ENCODE data around the gene AMBP.

Gene AMBP

GRCh38 chr9:114072184-114073140, 5.6 kb downstream of the AMBP start:
- DNase-seq, result no peak

- no peak for DNase-seq
Observed at GRCh38 chr9:114071197-114071795, 6.8 kb downstream of the AMBP start.

- no peak for DNase-seq
Observed at GRCh38 chr9:114070188-114071103, 7.7 kb downstream of the AMBP start.

- DNase-seq, result no peak
Observed at GRCh38 chr9:114069476-114070187, 8.5 kb downstream of the AMBP start.

DNA sequence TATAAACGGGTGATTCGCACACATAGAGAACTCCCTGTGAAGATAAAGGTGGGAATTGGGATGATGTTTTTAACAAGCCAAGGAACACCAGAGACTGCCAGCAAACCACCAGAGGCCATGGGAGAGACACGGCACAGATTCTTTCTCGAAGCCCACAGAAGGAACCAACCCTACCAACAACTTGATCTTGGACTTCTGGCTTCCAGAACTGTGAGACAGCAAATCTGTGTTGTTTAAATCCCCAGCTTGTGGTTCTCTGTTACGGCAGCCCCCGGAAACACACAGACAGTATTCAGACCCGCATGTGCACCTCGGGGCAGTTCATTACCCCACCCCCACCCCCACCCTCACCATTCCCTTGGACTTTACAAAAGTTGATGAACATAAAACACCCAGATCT, 12.8 kb downstream of the AMBP start:
- DNase-seq, result no peak

DNA sequence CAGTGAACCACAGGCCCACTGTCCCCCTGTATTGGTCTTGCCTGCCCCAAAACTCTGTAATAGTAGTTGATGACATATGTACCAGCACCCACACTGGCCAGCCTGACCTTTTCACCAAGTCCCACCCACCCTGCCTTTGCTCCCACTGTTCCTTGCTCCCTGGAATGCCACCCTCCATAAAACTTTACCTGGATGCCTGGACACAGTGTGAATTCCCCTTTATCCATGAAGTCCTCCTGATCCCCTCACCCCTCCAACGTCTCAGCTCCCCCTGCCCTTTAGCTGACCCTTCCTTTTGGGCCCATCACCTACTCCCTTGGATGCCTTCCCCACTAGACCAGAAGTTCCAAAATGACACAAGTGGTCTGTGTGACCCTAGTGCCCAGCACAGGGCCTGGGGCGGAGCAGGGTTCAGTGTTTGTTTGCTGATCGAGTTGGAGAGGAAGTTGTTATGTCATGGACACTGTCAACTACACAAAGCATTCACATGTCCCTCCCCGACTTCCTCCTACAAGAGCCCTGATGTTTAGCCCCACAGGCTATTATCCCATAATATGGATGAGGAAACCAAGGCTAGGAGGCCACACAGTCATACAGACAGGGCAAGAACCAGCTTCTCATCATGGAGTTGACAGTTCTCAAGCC, 16.1 kb downstream of the AMBP start:
- DNase-seq, result no peak

DNA sequence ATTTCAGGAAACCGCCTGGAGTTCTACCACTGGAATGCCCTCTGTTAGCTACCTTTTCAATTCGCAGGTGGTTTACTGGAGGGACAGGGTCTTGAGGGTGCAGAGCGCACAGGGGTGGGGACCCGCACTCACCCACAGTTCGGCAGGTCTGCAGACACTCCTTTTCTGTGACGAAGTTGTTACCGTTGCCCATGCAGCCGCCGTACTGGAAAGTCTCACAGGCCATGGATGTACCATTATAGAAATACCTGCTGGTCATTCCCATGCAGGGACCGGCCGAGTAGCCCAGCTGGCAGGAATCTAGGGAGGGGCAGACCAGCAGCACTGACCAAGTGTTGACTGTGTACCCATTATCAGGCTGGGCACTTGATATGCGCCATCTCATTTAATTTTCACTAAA, 16.8 kb downstream of the AMBP start:
- no peak for DNase-seq

DNA sequence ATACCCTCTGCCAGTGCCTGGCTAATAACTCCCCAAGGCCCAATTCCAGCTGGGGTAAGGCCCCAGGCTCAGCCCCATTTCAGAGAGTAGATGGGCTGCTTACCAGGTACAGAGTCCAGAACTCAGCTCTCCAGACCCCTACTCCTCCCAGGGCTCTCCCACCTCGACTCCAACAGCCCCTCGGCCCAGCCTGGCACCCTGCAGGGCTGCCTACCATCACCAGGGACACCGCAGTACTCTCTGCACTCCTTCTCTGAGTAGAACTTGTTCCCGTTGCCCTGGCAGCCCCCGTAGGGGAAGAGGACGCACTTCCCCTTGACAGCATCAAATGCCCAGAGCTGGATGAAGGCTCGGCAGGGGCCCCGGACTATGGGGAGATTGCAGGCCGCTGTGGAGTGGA, 17.4 kb downstream of the AMBP start:
- no peak for DNase-seq

- DNase-seq, result no peak
Observed at GRCh38 chr9:114060070-114060469, 18.0 kb downstream of the AMBP start.

DNA sequence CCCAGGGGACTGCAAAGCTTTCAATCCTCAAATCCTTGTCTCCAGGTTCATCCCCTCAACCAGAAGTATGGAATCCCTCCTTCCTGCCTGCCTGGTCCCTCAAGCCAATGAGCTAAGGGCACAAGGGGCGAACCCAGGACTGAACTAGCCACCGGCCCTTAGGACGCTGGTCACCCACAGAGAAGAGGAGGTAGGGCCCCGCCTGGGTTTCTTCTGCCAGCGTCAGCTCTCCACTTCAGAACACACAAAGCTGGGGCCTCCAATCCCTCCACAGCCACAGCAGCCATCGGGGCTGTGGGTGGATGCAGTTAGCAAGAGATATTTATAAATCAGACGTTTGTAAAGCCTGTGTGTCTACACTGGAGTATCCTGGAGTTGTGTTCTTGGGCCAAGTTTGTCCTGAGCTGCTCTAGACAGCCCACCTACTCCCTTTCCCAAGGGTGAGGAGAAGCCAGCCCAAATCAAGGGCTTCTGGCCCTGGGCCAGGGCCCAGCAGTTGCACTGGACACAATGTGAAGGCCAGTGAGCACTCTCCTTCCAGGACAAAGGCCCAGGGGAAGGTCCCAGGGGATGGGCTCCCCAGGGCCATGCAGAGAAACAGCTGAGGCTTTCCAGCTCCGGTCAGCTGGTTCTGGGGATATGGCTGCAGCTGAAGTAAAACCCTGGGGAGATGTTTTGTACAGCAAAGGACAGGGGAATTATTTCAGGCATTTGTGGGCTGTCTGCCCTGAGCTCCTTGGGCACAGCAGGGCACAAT, 18.9 kb downstream of the AMBP start:
- DNase-seq, result no peak

DNA sequence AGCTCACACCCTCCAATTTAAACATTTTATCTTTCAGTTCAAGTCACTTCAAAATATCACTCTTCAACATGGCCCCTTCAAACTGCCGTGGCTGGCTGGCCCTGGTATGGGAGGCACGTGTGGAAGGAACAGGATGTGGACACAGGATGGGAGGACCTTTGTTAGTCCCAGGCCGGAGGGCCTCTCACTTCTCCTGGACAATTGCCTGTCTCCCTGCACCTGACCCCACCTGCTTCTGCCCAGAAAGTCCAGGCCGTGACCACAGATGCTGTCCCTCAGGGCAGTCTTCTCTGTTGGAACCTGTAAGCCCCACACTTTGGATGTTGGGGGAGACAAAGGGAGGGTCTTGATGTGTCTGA, 19.4 kb downstream of the AMBP start:
- DNase-seq, result no peak

DNA sequence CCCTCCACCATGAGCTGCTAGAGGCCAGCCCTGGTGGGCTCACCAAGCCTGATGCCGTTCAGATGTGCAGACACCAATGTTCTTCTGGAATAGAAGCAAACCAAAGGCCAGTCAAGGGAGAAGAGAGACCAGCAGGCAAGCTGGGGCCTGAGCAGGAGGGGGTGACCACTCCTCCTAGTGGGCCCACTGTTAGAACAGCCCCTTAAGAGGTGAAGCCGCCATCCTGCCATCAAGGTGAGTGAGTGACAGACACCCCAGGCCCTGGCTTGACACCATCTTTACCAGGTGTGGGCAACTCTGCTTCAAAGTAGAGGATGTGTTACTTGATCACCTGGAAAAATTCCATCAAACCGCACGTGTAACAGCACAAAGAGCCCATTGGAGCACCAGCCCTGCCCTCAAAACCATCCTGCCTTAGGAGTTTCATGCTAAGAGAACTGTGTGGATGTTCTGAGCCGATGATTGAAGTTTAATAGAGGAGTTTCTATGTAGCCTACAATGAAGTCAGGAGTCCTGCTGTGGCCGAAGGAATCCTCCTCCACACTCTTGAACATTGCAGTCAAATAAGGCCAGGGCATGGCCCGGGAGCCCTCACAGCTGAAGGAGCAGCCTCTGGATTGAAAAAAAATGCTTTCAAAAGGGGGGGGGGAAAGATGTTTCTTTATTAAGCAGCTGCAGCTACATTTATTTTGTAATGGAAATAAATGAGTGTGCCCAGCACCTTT, 20.8 kb downstream of the AMBP start:
- DNase-seq, result no peak

GRCh38 chr9:114056527-114056926, 21.6 kb downstream of the AMBP start:
- no peak for DNase-seq

GRCh38 chr9:114055894-114056293, 22.2 kb downstream of the AMBP start:
- no peak for DNase-seq

GRCh38 chr9:114055061-114055460, 23.0 kb downstream of the AMBP start:
- no peak for DNase-seq

- no peak for DNase-seq
Observed at GRCh38 chr9:114054191-114054690, 23.9 kb downstream of the AMBP start.

GRCh38 chr9:114053246-114054005, 24.7 kb downstream of the AMBP start:
- no peak for DNase-seq

DNA sequence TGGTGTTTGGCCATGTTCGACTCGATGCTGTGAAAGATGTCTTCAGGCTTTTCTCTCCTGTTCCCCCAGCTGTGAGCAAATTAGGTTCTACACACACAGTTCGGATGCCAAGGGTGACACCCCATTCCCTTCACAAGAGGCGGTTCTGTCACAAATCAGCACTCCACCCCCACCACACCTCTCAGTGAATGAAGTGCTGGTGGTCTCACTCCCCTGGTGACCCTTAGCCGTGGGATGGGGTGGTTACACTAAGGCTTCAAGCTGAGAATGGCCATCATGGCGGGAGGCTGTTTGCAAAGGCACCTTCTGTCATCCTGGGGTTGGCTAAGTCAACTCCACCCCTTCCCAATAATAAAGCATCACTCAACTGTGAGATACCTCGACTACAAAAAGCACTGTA, 26.4 kb downstream of the AMBP start:
- no peak for DNase-seq

DNA sequence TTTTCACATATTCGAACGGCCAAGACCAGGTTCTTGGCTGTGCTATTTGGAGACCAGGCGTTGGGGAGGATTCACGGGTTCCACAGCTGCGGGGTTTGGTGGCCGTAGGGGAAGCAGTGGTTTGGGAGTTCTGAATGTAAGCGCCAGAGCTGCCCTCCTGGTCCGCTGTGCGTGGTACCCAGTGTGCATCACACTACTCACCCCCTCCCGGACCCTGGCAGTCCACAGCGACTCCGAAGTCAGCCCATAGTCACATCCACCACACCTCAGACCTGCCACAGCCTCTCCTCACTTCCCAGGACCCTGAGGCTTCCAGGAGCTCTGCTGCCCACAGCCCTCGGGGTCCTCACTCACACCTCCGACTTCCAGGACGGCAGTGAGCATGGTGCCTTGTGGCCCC, 26.8 kb downstream of the AMBP start:
- DNase-seq, result no peak

All from right kidney (tissue), 1 donor.